Neural progenitor cell (in vitro differentiated cells): ENCODE results near the gene RGMA. TPM values are rescaled to one million over a fixed set of nuclear protein-coding genes. Genes with fewer than 3 reads are reported as not detected.

Source experiments
- DNase-seq: peaks from one replicate; pipeline ENCODE4 v3.0.0-alpha.2; 2016; ENCODE audit warnings: low spot score
- H2AFZ ChIP-seq: fragments of 200-600 bp; sonication (generic); replicated peaks from 2 replicates; pipeline ENCODE4 v1.6.1; 2016; ENCODE audit warnings: antibody characterized with exemption
- H3F3A ChIP-seq: fragments of 200-600 bp; sonication (generic); 2 replicates; pipeline ENCODE4 v1.6.1; 2016; ENCODE audit warnings: antibody characterized with exemption, low read depth
- H3K27ac ChIP-seq: fragments of 200-600 bp; sonication (generic); 2 replicates; pipeline ENCODE4 v1.5.1; 2016; ENCODE audit warnings: mild to moderate bottlenecking
- H3K27me3 ChIP-seq: fragments of 200-600 bp; sonication (generic); 2 replicates; pipeline ENCODE4 v1.6.1; 2016; ENCODE audit warnings: mild to moderate bottlenecking, moderate library complexity
- H3K36me3 ChIP-seq: fragments of 200-600 bp; sonication (generic); 2 replicates; pipeline ENCODE4 v1.5.1; 2016
- H3K4me1 ChIP-seq: fragments of 200-600 bp; sonication (generic); 2 replicates; pipeline ENCODE4 v1.6.1; 2016; ENCODE audit warnings: mixed run types
- H3K4me2 ChIP-seq: fragments of 200-600 bp; sonication (generic); 2 replicates; pipeline ENCODE4 v1.6.1; 2016
- H3K4me3 ChIP-seq: fragments of 200-600 bp; sonication (generic); 2 replicates; pipeline ENCODE4 v1.5.1; 2016
- H3K79me2 ChIP-seq: fragments of 200-600 bp; sonication (generic); 2 replicates; pipeline ENCODE4 v1.6.1; 2016; ENCODE audit warnings: low read depth
- H3K9ac ChIP-seq: fragments of 200-600 bp; sonication (generic); 2 replicates; pipeline ENCODE4 v1.6.1; 2016
- H3K9me3 ChIP-seq: fragments of 200-600 bp; sonication (generic); 2 replicates; pipeline ENCODE4 v1.5.1; 2016; ENCODE audit warnings: low read depth
- H4K20me1 ChIP-seq: fragments of 200-600 bp; sonication (generic); 2 replicates; pipeline ENCODE4 v1.6.1; 2016; ENCODE audit warnings: low read depth
- H3K27ac Mint-ChIP-seq: 3 replicates; pipeline ENCODE4 v1.8.0; 2021; ENCODE audit warnings: mixed read lengths
- H3K27me3 Mint-ChIP-seq: 2 replicates; pipeline ENCODE4 v1.8.0; 2022; ENCODE audit warnings: low read depth, mild to moderate bottlenecking, inconsistent platforms, moderate library complexity, mixed read lengths; ENCODE audit not compliant: insufficient read depth
- H3K36me3 Mint-ChIP-seq: 3 replicates; pipeline ENCODE4 v1.8.0; 2021; ENCODE audit warnings: mixed read lengths
- H3K4me1 Mint-ChIP-seq: 3 replicates; pipeline ENCODE4 v1.8.0; 2021; ENCODE audit warnings: mixed read lengths
- H3K4me3 Mint-ChIP-seq: 3 replicates; pipeline ENCODE4 v1.8.0; 2021; ENCODE audit warnings: mild to moderate bottlenecking, moderate library complexity, mixed read lengths
- H3K9me3 Mint-ChIP-seq: 3 replicates; pipeline ENCODE4 v1.8.0; 2020; ENCODE audit warnings: mixed read lengths
- EZH2 ChIP-seq: fragments of 200-600 bp; sonication (generic); IDR thresholded peaks from 2 replicates; pipeline ENCODE4 v1.6.1; 2017; ENCODE audit warnings: antibody characterized with exemption, mild to moderate bottlenecking, moderate library complexity
- EZH2phosphoT487 ChIP-seq: fragments of 200-600 bp; sonication (generic); IDR thresholded peaks from 2 replicates; pipeline ENCODE4 v1.6.1; 2017; ENCODE audit warnings: antibody characterized with exemption
- total RNA-seq: library from RNA; depleted of rRNA; stranded (reverse); fragments of >200 nt; gene quantifications from 2 replicates; pipeline ENCODE4 v1.2.3, GENCODE V29; 2015; ENCODE audit warnings: low replicate concordance
- TF ChIP-seq, protein P1 (sequence below): fragments of 200-600 bp; sonication (generic); IDR thresholded peaks from 2 replicates; pipeline ENCODE4 v1.5.1; 2017; ENCODE audit warnings: antibody characterized with exemption, mild to moderate bottlenecking

The RGMA gene
- total RNA-seq, 1 donor from 2014 or later, result 41.4 TPM

DNA sequence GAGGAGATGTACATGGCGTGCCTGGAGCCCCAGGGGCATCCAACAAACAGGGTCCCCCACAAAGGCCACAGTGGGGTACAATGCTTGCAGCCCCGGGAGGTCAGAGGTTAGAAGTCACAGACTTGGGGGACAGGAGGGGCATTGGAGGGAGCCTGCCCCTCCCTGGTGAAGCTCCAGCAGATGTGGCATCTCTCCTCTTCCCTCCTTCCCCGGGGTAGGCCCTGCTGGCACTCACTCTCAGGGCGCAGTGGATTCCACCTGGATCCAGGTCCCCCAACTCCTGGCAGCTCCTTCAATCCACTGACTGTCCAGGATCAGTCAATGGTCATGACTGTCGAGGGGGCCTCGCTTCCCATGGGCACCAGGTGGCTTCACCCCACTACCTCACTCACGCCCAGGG is 32.2 kb downstream of the RGMA start:
- Mint-ChIP-seq H3K27me3 (peaks cover 2% of the 10 kb centered on the region), H3K9me3 (no peaks in the 10 kb centered on the region), H3K4me1 (peaks cover 50% of the 10 kb centered on the region), H3K36me3 (peaks cover 39% of the 10 kb centered on the region), H3K27ac (no peak overlapping the region), H3K4me3 (no peak overlapping the region)
- no peak overlapping the region for H3K4me2 ChIP-seq
- peaks cover 78% of the 10 kb centered on the region for H3F3A ChIP-seq
- H3K27me3 ChIP-seq, result no peaks in the 10 kb centered on the region
- peaks cover 99% of the 10 kb centered on the region for H4K20me1 ChIP-seq
- H3K79me2 ChIP-seq, result peaks cover 99% of the 10 kb centered on the region
- no peak overlapping the region for H2AFZ ChIP-seq
- H3K9ac ChIP-seq, result no peak overlapping the region
- H3K4me3 ChIP-seq, result no peak overlapping the region
- peak overlapping the region; percentile 92 for H3K27ac ChIP-seq
- no peaks in the 10 kb centered on the region for H3K36me3 ChIP-seq
- no peaks in the 10 kb centered on the region for H3K9me3 ChIP-seq
- no peak for TF ChIP-seq EZH2phosphoT487
- TF ChIP-seq, protein P1, sequence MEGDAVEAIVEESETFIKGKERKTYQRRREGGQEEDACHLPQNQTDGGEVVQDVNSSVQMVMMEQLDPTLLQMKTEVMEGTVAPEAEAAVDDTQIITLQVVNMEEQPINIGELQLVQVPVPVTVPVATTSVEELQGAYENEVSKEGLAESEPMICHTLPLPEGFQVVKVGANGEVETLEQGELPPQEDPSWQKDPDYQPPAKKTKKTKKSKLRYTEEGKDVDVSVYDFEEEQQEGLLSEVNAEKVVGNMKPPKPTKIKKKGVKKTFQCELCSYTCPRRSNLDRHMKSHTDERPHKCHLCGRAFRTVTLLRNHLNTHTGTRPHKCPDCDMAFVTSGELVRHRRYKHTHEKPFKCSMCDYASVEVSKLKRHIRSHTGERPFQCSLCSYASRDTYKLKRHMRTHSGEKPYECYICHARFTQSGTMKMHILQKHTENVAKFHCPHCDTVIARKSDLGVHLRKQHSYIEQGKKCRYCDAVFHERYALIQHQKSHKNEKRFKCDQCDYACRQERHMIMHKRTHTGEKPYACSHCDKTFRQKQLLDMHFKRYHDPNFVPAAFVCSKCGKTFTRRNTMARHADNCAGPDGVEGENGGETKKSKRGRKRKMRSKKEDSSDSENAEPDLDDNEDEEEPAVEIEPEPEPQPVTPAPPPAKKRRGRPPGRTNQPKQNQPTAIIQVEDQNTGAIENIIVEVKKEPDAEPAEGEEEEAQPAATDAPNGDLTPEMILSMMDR, result no peak
- H3K4me1 ChIP-seq, result peaks cover 42% of the 10 kb centered on the region
- DNase-seq, result no peak

DNA sequence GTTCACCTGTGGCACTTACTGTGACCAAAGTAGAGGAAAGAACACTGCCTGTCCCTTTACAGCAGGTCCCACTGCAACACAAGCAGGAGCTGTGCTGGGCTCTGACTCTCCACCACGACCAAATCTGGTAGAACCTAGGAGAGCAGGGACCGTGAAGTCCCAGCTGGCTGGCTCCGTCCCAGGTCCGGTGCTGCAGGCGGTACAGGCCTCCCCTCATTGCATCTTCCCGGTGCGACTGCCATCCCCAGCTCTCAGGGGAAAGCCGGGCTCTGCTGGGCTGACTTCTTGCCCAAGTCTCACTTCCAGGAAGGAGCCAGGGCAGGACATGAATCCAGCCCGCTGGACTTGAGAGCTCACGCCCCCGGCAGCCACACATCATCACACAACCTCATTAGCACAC is 33.8 kb downstream of the RGMA start:
- Histone ChIP-seq H3K4me2 (no peak overlapping the region), H3K79me2 (peaks cover 100% of the 10 kb centered on the region), H3K9me3 (no peaks in the 10 kb centered on the region), H4K20me1 (peaks cover 100% of the 10 kb centered on the region), H2AFZ (no peak overlapping the region), H3K27me3 (no peaks in the 10 kb centered on the region), H3K36me3 (no peaks in the 10 kb centered on the region), H3K4me3 (no peak overlapping the region), H3K27ac (peak overlapping the region; percentile 92), H3K9ac (no peak overlapping the region), H3K4me1 (peaks cover 29% of the 10 kb centered on the region), H3F3A (peaks cover 74% of the 10 kb centered on the region)
- H3K36me3 Mint-ChIP-seq, result peaks cover 43% of the 10 kb centered on the region
- no peak overlapping the region for H3K27ac Mint-ChIP-seq
- H3K4me1 Mint-ChIP-seq, result peaks cover 38% of the 10 kb centered on the region
- no peak overlapping the region for H3K4me3 Mint-ChIP-seq
- no peak for DNase-seq
- TF ChIP-seq EZH2phosphoT487 (no peak), EZH2 (no peak)
- TF ChIP-seq, protein P1, result no peak
- H3K27me3 Mint-ChIP-seq, result peaks cover 2% of the 10 kb centered on the region
- no peaks in the 10 kb centered on the region for H3K9me3 Mint-ChIP-seq

DNA sequence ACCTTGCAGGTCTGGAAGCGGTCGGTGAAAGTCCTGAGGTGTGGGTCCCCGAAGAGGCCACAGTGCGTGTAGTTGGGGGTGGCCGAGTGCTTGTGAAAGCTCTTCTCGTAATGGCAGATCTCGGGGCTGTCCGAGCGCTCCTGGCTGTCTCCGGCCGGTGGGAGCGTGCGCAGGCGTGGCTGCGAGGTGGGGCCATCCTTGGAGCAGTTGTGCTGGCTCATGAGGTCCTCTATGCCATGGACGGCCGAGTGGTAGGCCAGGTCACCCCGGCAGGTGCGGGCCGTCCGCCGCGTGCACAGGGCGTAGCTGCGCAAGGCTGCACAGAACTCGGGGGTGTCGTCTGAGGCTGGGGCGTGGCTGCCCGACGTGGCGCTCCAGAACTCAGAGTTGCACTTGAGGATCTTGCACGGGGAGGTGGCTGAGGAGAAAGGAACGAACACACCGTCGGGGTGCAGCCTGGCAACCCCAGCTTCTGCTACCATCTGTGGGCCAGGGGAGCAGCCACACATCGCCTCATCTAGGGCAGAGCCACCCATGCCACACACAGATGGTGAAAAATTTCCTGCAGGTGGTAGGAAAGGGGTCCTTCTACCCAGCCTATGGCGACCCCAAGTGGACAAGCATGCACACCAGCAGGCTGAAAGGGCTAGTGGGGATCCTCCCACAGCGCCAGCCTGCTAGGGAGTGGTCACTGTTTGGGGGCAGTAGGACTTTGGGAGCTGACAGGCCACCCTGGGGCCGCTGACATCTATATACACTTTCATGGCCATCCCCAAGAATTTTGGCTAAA is 36.7 kb downstream of the RGMA start:
- Histone ChIP-seq H4K20me1 (peaks cover 100% of the 10 kb centered on the region), H3K9ac (no peak overlapping the region), H3K4me1 (peaks cover 2% of the 10 kb centered on the region), H3K27me3 (no peaks in the 10 kb centered on the region), H3K4me3 (no peak overlapping the region), H3F3A (peaks cover 74% of the 10 kb centered on the region), H3K79me2 (peaks cover 100% of the 10 kb centered on the region), H2AFZ (no peak overlapping the region), H3K27ac (peak overlapping the region; percentile 53), H3K9me3 (no peaks in the 10 kb centered on the region), H3K36me3 (peaks cover 3% of the 10 kb centered on the region), H3K4me2 (no peak overlapping the region)
- Mint-ChIP-seq H3K36me3 (peaks cover 50% of the 10 kb centered on the region), H3K27me3 (no peaks in the 10 kb centered on the region), H3K9me3 (peaks cover 5% of the 10 kb centered on the region), H3K4me3 (no peak overlapping the region), H3K4me1 (peaks cover 11% of the 10 kb centered on the region), H3K27ac (no peak overlapping the region)
- TF ChIP-seq, protein P1, result peak; percentile 34
- TF ChIP-seq EZH2, result no peak
- TF ChIP-seq EZH2phosphoT487, result no peak
- no peak for DNase-seq
